Hepatocyte (in vitro differentiated cells): ENCODE measurements around the gene FADS3. TPM values are rescaled to one million over a fixed set of nuclear protein-coding genes. Genes with fewer than 3 reads are reported as not detected.

Experiments used
- DNase-seq: peaks from one replicate; pipeline ENCODE4 v3.0.0-alpha.2; 2016; ENCODE audit warnings: low spot score
- H2AFZ ChIP-seq: fragments of 200-600 bp; sonication (generic); 2 replicates; pipeline ENCODE4 v1.6.0; 2016; ENCODE audit warnings: antibody characterized with exemption, mild to moderate bottlenecking
- H3K27ac ChIP-seq: fragments of 200-600 bp; sonication (generic); 2 replicates; pipeline ENCODE4 v1.5.1; 2016; ENCODE audit warnings: mild to moderate bottlenecking
- H3K27me3 ChIP-seq: fragments of 200-600 bp; sonication (generic); 2 replicates; pipeline ENCODE4 v1.6.1; 2016
- H3K36me3 ChIP-seq: fragments of 200-600 bp; sonication (generic); replicated peaks from 2 replicates; pipeline ENCODE4 v1.5.1; 2016; ENCODE audit warnings: low read depth; ENCODE audit not compliant: insufficient read depth
- H3K4me1 ChIP-seq: fragments of 200-600 bp; sonication (generic); 2 replicates; pipeline ENCODE4 v1.5.1; 2016; ENCODE audit warnings: mild to moderate bottlenecking, moderate library complexity; ENCODE audit not compliant: insufficient read depth
- H3K4me2 ChIP-seq: fragments of 200-600 bp; sonication (generic); 2 replicates; pipeline ENCODE4 v1.6.0; 2016
- H3K4me3 ChIP-seq: fragments of 200-600 bp; sonication (generic); 2 replicates; pipeline ENCODE4 v1.5.1; 2016; ENCODE audit warnings: mild to moderate bottlenecking
- H3K79me2 ChIP-seq: fragments of 200-600 bp; sonication (generic); 2 replicates; pipeline ENCODE4 v1.6.0; 2017; ENCODE audit warnings: mild to moderate bottlenecking
- H3K9me2 ChIP-seq: fragments of 200-600 bp; sonication (generic); replicated peaks from 2 replicates; pipeline ENCODE4 v1.6.0; 2017; ENCODE audit warnings: mild to moderate bottlenecking; ENCODE audit not compliant: insufficient read depth
- H3K9me3 ChIP-seq: fragments of 200-600 bp; sonication (generic); 2 replicates; pipeline ENCODE4 v1.5.1; 2016; ENCODE audit warnings: low read depth, mild to moderate bottlenecking
- H4K20me1 ChIP-seq: fragments of 200-600 bp; sonication (generic); 2 replicates; pipeline ENCODE4 v1.6.0; 2016; ENCODE audit warnings: mild to moderate bottlenecking; ENCODE audit not compliant: insufficient read depth, poor library complexity, severe bottlenecking
- EZH2 ChIP-seq: fragments of 200-600 bp; sonication (generic); IDR thresholded peaks from 2 replicates; pipeline ENCODE4 v1.6.1; 2016; ENCODE audit warnings: antibody characterized with exemption, mild to moderate bottlenecking, borderline replicate concordance
- EZH2phosphoT487 ChIP-seq: fragments of 200-600 bp; sonication (generic); IDR thresholded peaks from one replicate; pipeline ENCODE4 v1.6.1; 2018; ENCODE audit warnings: antibody characterized with exemption, mild to moderate bottlenecking, low read depth, moderate library complexity; ENCODE audit not compliant: unreplicated experiment, severe bottlenecking
- WGBS: methylation state at CpG from one replicate; pipeline ENCODE4 v1.1.6; 2016; ENCODE audit warnings: low lambda C conversion rate; ENCODE audit errors: missing lambda C conversion rate; 5-methylcytosine and 5-hydroxymethylcytosine counted together
- polyA plus RNA-seq: library from polyadenylated mRNA; unstranded; fragments of >200 nt; fragmentation: Nextera tagmentation; extraction: Ambion mirVana; gene quantifications from 2 replicates; pipeline ENCODE4 v1.2.1, GENCODE V29; 2016
- total RNA-seq: library from RNA; depleted of rRNA; stranded (reverse); fragments of >200 nt; gene quantifications from 2 replicates; pipeline ENCODE4 v1.2.3, GENCODE V29; 2014
- TF ChIP-seq, protein P1 (sequence below): fragments of 200-600 bp; sonication (generic); IDR thresholded peaks from 2 replicates; pipeline ENCODE4 v1.5.1; 2016; ENCODE audit warnings: antibody characterized with exemption, mild to moderate bottlenecking; ENCODE audit not compliant: poor library complexity

The FADS3 gene
- total and polyA plus RNA-seq, 2 experiments from 2014 or later = 19.4 to 37.0 TPM

DNA sequence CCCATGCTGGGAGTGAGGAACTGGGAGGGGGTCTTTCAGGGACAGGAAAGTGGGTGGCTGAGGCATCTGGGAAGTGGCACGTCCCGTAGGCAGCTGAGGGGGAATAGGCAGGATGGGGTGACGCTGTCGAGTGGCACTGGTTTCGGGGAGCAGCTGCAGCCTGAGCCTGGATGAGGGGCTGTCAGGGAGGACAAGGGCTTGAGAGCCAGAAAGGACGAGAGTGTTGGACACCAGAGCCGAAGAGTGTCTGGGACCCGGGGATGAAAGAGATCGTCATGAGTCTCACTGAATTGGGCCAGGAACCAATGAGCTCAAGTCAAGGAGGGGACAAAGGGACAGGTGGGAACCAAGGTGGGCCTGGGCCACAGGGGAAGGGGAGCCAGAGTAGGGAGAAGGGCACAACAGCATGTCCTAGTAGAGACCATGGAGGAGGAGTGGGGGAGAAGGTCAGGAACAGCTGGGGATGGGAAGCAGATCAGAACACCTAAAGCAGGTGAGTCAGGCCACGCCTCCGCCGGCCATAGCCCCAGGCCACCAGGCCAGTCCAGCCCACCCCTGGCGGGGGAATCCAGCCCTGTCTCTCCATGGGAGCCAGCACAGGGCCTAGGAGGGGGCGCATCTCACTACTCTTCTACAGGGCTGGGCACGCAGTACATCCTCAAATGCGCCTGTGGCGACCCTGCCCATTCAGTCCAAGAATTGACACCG lies 21.8 kb upstream of the FADS3 start:
- Histone ChIP-seq H3K4me3 (no peak overlapping the region), H3K36me3 (no peaks in the 10 kb centered on the region), H3K79me2 (peaks cover 18% of the 10 kb centered on the region), H3K27me3 (no peaks in the 10 kb centered on the region), H3K4me1 (peaks cover 11% of the 10 kb centered on the region), H3K27ac (no peak overlapping the region), H2AFZ (no peak overlapping the region), H3K4me2 (no peak overlapping the region), H4K20me1 (no peaks in the 10 kb centered on the region), H3K9me3 (no peaks in the 10 kb centered on the region), H3K9me2 (no peaks in the 10 kb centered on the region)
- 92% methylated on average over 18 of the region's 18 CpGs for WGBS
- no peak for DNase-seq
- TF ChIP-seq EZH2phosphoT487 = no peak
- TF ChIP-seq, protein P1, sequence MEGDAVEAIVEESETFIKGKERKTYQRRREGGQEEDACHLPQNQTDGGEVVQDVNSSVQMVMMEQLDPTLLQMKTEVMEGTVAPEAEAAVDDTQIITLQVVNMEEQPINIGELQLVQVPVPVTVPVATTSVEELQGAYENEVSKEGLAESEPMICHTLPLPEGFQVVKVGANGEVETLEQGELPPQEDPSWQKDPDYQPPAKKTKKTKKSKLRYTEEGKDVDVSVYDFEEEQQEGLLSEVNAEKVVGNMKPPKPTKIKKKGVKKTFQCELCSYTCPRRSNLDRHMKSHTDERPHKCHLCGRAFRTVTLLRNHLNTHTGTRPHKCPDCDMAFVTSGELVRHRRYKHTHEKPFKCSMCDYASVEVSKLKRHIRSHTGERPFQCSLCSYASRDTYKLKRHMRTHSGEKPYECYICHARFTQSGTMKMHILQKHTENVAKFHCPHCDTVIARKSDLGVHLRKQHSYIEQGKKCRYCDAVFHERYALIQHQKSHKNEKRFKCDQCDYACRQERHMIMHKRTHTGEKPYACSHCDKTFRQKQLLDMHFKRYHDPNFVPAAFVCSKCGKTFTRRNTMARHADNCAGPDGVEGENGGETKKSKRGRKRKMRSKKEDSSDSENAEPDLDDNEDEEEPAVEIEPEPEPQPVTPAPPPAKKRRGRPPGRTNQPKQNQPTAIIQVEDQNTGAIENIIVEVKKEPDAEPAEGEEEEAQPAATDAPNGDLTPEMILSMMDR = no peak
- TF ChIP-seq EZH2 = no peak

DNA sequence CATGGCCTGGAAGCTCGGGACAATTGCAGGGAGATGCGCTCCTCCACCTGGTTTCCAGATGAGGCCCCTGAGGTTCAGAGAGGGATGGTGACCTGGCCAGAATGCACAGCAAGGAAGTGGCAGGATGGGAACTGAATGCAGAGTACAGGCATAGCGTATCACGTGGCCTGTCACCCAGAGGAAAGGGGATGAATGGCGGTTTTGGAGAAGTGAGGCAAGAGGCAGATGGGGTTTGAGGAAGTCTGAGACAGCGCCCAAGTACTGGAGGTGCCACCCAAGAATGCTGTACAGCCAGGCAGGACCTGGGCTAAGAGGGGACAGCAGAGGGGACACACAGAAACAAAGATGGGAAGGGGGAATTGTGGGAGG lies 21.2 kb upstream of the FADS3 start:
- no peak for DNase-seq
- H3K27ac ChIP-seq = no peak overlapping the region
- no peak overlapping the region for H3K4me2 ChIP-seq
- H3K79me2 ChIP-seq = peaks cover 16% of the 10 kb centered on the region
- no peaks in the 10 kb centered on the region for H3K9me3 ChIP-seq
- no peaks in the 10 kb centered on the region for H4K20me1 ChIP-seq
- no peak overlapping the region for H3K4me3 ChIP-seq
- peaks cover 11% of the 10 kb centered on the region for H3K4me1 ChIP-seq
- WGBS = 95% methylated on average over 6 of the region's 6 CpGs
- no peak for TF ChIP-seq EZH2phosphoT487
- no peak for TF ChIP-seq EZH2
- TF ChIP-seq, protein P1 = no peak
- H3K36me3 ChIP-seq = no peaks in the 10 kb centered on the region
- H2AFZ ChIP-seq = no peak overlapping the region
- H3K9me2 ChIP-seq = no peaks in the 10 kb centered on the region
- no peaks in the 10 kb centered on the region for H3K27me3 ChIP-seq

DNA sequence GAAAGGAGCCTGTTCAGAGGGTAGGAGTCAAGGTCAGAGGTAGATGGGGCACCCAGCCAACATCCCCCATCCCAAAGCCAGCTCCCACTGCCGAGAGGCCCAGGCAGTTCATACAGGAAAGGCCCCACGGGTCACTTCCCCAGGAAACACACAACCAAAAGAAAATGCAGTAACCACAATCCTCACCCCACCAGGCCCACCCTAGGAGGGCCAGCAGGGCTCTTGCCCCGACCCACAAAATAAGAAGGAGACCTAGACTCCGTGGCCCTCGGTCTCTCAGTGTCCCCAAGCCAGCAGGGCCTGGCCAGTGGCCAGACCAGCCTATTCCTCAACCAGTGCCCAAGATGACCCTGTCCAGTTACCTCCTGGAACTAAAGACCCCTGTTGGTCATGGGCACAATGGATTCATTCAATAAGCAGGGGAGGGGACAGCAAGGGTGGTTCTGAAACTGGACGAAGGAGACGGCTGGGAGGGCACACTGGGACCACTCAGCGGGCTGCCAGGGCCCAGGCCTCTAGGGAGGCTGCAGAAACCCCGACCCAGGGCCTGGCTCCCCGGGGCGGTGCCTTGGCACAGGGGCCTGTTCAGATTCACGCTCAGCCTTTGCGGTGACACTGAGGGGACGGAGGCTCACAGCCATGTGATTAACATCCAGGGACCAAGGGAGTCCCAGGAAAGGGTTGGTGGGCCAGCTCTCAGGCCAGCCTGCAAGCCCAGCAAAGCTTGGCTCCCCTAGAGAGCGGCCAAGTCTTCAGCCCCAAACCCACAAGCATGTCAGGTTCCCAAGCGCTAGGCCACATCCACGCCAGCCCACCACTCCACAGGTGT lies 20.6 kb upstream of the FADS3 start:
- TF ChIP-seq, protein P1 = no peak
- no peak for TF ChIP-seq EZH2phosphoT487
- no peak for TF ChIP-seq EZH2
- no peak overlapping the region for H3K4me2 ChIP-seq
- H3K27me3 ChIP-seq = no peaks in the 10 kb centered on the region
- H3K79me2 ChIP-seq = peaks cover 14% of the 10 kb centered on the region
- H3K9me3 ChIP-seq = no peaks in the 10 kb centered on the region
- 94% methylated on average over 16 of the region's 17 CpGs for WGBS
- H3K36me3 ChIP-seq = no peaks in the 10 kb centered on the region
- no peak overlapping the region for H2AFZ ChIP-seq
- no peaks in the 10 kb centered on the region for H4K20me1 ChIP-seq
- peaks cover 11% of the 10 kb centered on the region for H3K4me1 ChIP-seq
- no peak overlapping the region for H3K27ac ChIP-seq
- no peak overlapping the region for H3K4me3 ChIP-seq
- peak; percentile 1 for DNase-seq
- no peaks in the 10 kb centered on the region for H3K9me2 ChIP-seq
